Right lobe of liver (tissue), 4 donors: ENCODE measurements around the gene LSM3.

Experiments
- CTCF ChIP-seq, 4 donors: fragments of 200-600 bp in 3 of 4; fragments of 450-650 bp in 1 of 4; IDR thresholded peaks; one replicate each; pipeline versions ENCODE4 v1.5.1 to v1.8.0; 2016 to 2022; ENCODE audit warnings: antibody characterized with exemption in 4 of 4, mild to moderate bottlenecking in 2 of 4
- POLR2A ChIP-seq: fragments of 450-650 bp; IDR thresholded peaks from one replicate; pipeline ENCODE4 v1.6.1; 2017; ENCODE audit warnings: antibody characterized with exemption, mild to moderate bottlenecking
- donor health status: DM: no; HTN: no; CAD: no.
- donor health status: DM: no; HTN: no; CAD: no.
- donor health status: DM: no; HTN: yes; CAD: no.

- TF ChIP-seq CTCF (IDR thresholded peaks at IDR 0.05): no peak
- TF ChIP-seq POLR2A: no peak
Measured at GRCh38 chr3:14161282-14161681, 17.3 kb upstream of the LSM3 start.
